Peyer's patch (tissue), 4 donors: ENCODE results near the gene INTS7. TPM values are rescaled to one million over a fixed set of nuclear protein-coding genes. Genes with fewer than 3 reads are reported as not detected.

Experiments used
- DNase-seq, 3 donors: peaks; one replicate each; pipeline ENCODE4 v3.0.0-alpha.2; 2017 to 2019
- H3K27ac ChIP-seq, 4 donors: fragments of 200-600 bp; sonication (generic); one replicate each; pipeline ENCODE4 v1.5.1; 2016 to 2019
- H3K27me3 ChIP-seq, 2 donors: fragments of 200-600 bp; sonication (generic); one replicate each; pipeline ENCODE4 v1.5.1; 2019
- H3K36me3 ChIP-seq, 3 donors: fragments of 200-600 bp; sonication (generic); one replicate each; pipeline ENCODE4 v1.5.1; 2016 to 2019
- H3K4me1 ChIP-seq, 4 donors: fragments of 200-600 bp; sonication (generic); one replicate each; pipeline ENCODE4 v1.5.1; 2016 to 2019
- H3K4me3 ChIP-seq, 4 donors: fragments of 200-600 bp; sonication (generic); 1 replicate in 3 of 4; 2 replicates in 1 of 4; pipeline ENCODE4 v1.5.1; 2016 to 2019; ENCODE audit warnings: mild to moderate bottlenecking in 1 of 4
- H3K9me3 ChIP-seq, 4 donors: fragments of 200-600 bp; sonication (generic); one replicate each; pipeline ENCODE4 v1.5.1; 2016 to 2019; ENCODE audit warnings: mild to moderate bottlenecking in 1 of 4
- POLR2A ChIP-seq, 2 donors: fragments of 450-650 bp; IDR thresholded peaks; one replicate each; pipeline ENCODE4 v1.5.1; 2017; ENCODE audit warnings: antibody characterized with exemption in 2 of 2, mild to moderate bottlenecking in 2 of 2, moderate library complexity in 2 of 2
- total RNA-seq, 4 donors: library from RNA; depleted of rRNA; stranded (reverse); fragments of >200 nt; gene quantifications; one replicate each; pipeline ENCODE4 v1.1.0, GENCODE V29; 2016
- TF ChIP-seq, protein P1 (sequence below), 6 experiments: fragments of 450-650 bp in 4 of 6; fragments of 200-600 bp in 2 of 6; sonication (generic) in 1 of 6; IDR thresholded peaks; one replicate each; pipeline ENCODE4 v1.5.1; 2017 to 2019; ENCODE audit warnings: antibody characterized with exemption in 6 of 6, mild to moderate bottlenecking in 3 of 6, moderate library complexity in 1 of 6

INTS7 gene
- total RNA-seq, 4 donors from 2014 or later: 7.7 to 21.5 (median 11.9) TPM

DNA sequence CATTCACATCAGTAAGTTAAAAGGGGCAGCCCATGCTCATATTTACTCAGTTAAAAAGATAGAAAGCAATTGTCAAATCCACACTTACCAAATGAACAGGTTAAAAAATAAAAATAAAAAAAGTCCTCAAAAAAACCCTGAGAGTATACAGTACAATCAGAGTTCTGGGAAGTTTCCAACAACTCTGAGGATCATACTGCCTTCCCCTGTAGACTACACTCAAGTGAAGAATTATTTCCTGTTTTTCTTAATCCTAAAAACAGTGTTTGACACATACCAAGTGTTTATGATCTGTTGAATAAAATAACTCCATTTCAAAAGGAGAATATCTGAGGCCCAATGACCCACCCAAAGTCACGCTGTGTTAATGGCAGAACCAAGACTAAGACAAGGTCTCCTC is 61.8 kb downstream of the INTS7 start:
- Histone ChIP-seq H3K4me3 (no peak overlapping the region), H3K27ac (no peak overlapping the region), H3K4me1 (no peaks in the 10 kb centered on the region), H3K9me3 (no peaks in the 10 kb centered on the region), H3K36me3 (peaks cover 0 to 12% (median 0%) of the 10 kb centered on the region in 3 donors), H3K27me3 (no peaks in the 10 kb centered on the region)
- no peak for TF ChIP-seq POLR2A (IDR thresholded peaks at IDR 0.05)
- TF ChIP-seq, protein P1, sequence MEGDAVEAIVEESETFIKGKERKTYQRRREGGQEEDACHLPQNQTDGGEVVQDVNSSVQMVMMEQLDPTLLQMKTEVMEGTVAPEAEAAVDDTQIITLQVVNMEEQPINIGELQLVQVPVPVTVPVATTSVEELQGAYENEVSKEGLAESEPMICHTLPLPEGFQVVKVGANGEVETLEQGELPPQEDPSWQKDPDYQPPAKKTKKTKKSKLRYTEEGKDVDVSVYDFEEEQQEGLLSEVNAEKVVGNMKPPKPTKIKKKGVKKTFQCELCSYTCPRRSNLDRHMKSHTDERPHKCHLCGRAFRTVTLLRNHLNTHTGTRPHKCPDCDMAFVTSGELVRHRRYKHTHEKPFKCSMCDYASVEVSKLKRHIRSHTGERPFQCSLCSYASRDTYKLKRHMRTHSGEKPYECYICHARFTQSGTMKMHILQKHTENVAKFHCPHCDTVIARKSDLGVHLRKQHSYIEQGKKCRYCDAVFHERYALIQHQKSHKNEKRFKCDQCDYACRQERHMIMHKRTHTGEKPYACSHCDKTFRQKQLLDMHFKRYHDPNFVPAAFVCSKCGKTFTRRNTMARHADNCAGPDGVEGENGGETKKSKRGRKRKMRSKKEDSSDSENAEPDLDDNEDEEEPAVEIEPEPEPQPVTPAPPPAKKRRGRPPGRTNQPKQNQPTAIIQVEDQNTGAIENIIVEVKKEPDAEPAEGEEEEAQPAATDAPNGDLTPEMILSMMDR (IDR thresholded peaks at IDR 0.05): no peak
- no peak for DNase-seq

DNA sequence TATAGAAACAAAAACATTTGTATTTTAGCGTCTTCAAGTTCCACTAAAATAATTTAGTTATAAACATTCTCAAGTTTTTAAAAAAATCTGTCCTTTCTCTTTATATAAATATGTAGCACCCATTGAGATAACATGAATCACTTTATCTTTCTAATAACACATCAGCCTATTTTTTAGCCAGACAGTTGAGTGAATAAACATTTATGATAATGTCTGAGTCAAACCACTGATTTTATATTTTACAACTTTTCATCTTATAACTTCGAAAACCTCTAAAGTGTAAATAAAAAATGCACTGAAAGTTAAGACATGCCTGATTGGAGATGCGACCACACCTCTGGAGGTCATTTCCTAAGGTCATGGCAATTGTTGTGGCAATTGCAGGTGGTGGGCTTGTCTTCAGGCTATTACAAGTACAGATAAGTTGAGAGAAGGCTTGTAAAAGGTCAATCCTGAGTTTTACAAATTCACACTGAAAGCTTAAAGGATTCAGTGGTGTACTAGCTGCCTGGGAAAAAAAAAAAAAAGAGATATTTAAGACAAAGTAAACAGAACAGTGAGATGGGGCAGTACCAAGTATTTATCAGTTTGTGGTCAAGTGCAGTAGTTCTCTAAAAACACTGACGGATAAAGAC is 67.0 kb downstream of the INTS7 start:
- Histone ChIP-seq H3K36me3 (peaks cover 0 to 7% (median 0%) of the 10 kb centered on the region in 3 donors), H3K9me3 (no peaks in the 10 kb centered on the region), H3K27me3 (no peaks in the 10 kb centered on the region), H3K27ac (no peak overlapping the region), H3K4me3 (no peak overlapping the region), H3K4me1 (no peaks in the 10 kb centered on the region)
- DNase-seq: no peak
- no peak for TF ChIP-seq POLR2A (IDR thresholded peaks at IDR 0.05)
- TF ChIP-seq, protein P1 (IDR thresholded peaks at IDR 0.05): no peak

DNA sequence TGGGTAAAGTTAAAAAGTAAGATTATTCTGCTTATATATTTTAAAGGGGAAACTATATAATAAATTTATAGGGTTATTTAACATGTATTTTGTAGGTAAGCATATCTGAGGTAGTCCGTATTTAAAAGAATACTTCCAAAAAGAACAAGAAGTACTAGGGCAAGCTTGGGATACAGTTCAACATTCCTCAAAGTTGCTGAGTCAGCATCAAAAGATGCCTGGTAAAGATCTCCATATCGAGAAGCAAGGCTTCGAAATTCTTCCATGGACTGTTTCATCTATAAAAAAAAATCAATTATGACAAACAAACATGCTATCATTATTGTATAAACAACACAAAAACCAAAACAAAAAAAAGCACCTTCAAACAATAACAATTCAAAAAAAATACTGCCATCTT is 67.7 kb downstream of the INTS7 start:
- Histone ChIP-seq H3K27me3 (no peaks in the 10 kb centered on the region), H3K9me3 (no peaks in the 10 kb centered on the region), H3K27ac (no peak overlapping the region), H3K4me3 (no peak overlapping the region), H3K36me3 (peaks cover 0 to under 1% (median 0%) of the 10 kb centered on the region in 3 donors), H3K4me1 (no peaks in the 10 kb centered on the region)
- DNase-seq: no peak
- TF ChIP-seq, protein P1 (IDR thresholded peaks at IDR 0.05): no peak
- TF ChIP-seq POLR2A (IDR thresholded peaks at IDR 0.05): no peak

DNA sequence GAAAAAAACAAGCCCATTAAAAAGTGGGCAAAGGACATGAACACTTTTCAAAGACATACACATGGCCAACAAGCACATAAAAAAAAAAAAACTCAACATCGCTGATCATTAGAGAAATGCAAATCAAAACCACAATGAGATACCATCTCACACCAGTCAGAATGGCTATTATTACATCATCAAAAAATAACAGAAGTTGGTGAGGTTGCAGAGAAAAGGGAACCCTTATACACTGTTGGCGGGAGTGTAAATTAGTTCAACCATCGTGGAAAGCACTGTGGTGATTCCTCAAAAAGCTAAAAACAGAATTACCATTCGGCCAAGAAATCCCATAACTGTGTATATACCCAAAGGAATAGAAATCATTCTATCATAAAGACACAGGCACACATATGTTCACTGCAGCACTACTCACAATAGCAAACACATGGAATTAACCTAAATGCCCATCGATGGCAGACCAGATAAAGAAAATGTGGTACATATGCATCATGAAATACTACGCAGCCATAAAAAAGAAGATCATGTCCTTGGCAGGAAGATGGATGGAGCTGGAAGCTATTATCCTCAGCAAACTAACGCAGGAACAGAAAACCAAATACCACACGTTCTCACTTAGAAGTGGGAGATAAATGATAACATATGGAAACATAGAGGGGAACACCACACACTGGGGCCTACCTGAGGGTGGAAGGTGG is 70.1 kb downstream of the INTS7 start:
- H3K27ac ChIP-seq: no peak overlapping the region
- TF ChIP-seq POLR2A (IDR thresholded peaks at IDR 0.05): no peak
- TF ChIP-seq, protein P1 (IDR thresholded peaks at IDR 0.05): no peak

GRCh38 chr1:211959680-211960079 is 75.7 kb downstream of the INTS7 start:
- Histone ChIP-seq H3K9me3 (no peaks in the 10 kb centered on the region), H3K4me1 (no peaks in the 10 kb centered on the region), H3K4me3 (no peak overlapping the region), H3K27me3 (no peaks in the 10 kb centered on the region), H3K27ac (no peak overlapping the region), H3K36me3 (peaks cover 0 to 20% (median 0%) of the 10 kb centered on the region in 3 donors)
- DNase-seq: no peak
- no peak for TF ChIP-seq POLR2A (IDR thresholded peaks at IDR 0.05)
- TF ChIP-seq, protein P1 (IDR thresholded peaks at IDR 0.05): no peak

More for the DNA sequence above, 70.1 kb downstream of the INTS7 start:
- Histone ChIP-seq H3K4me3 (no peak overlapping the region), H3K4me1 (no peaks in the 10 kb centered on the region), H3K9me3 (no peaks in the 10 kb centered on the region), H3K36me3 (peaks cover 0 to under 1% (median 0%) of the 10 kb centered on the region in 3 donors), H3K27me3 (no peaks in the 10 kb centered on the region)
- DNase-seq: no peak
